PC-3 (cell line): ENCODE data around the gene NET1. TPM values are rescaled to one million over a fixed set of nuclear protein-coding genes. Genes with fewer than 3 reads are reported as not detected.

Source experiments
- ATAC-seq: fragments of 200-7000 bp; cut with Tn5 transposase; 2 replicates; pipeline ENCODE4 v1.9.1; 2020; ENCODE audit warnings: mild to moderate bottlenecking, moderate library complexity
- BruUV-seq: library from RNA; stranded (reverse); fragments of 400-500 nt; replicated peaks from 2 replicates; lab custom pipeline; 2021; lab: Mats Ljungman, UMichigan
- CTCF ChIA-PET: fragments of 300-600 bp; sonication (Branson Sonifier 250); formaldehyde crosslinking; loops from one replicate; lab custom pipeline; 2022; ENCODE audit warnings: antibody characterized with exemption; lab: Charles Lee
- POLR2A ChIA-PET: fragments of 300-600 bp; sonication (Branson Sonifier 250); formaldehyde crosslinking; loops from one replicate; lab custom pipeline; 2022; ENCODE audit warnings: antibody characterized with exemption; ENCODE audit not compliant: unreplicated experiment; lab: Charles Lee
- DNase-seq: peaks from one replicate; pipeline ENCODE4 v3.0.0-alpha.2; 2015
- H2AFZ ChIP-seq: fragments of 300-600 bp; sonication (generic); 2 replicates; pipeline ENCODE4 v1.6.0; 2016; ENCODE audit warnings: antibody characterized with exemption, low read length
- H3F3A ChIP-seq: fragments of 300-600 bp; sonication (generic); one replicate; pipeline ENCODE4 v1.6.0; 2017; ENCODE audit warnings: antibody characterized with exemption, low read length, control low read depth, mild to moderate bottlenecking; ENCODE audit not compliant: unreplicated experiment
- H3K27ac ChIP-seq: fragments of 300-600 bp; sonication (generic); 2 replicates; pipeline ENCODE4 v1.5.1; 2016; ENCODE audit warnings: mild to moderate bottlenecking, low read length
- H3K27me3 ChIP-seq: fragments of 300-600 bp; sonication (generic); 2 replicates; pipeline ENCODE4 v1.6.1; 2016; ENCODE audit warnings: low read length, mixed read lengths
- H3K36me3 ChIP-seq: fragments of 300-600 bp; sonication (generic); 2 replicates; pipeline ENCODE4 v1.6.1; 2016; ENCODE audit warnings: low read depth, mixed run types, low read length, mixed read lengths
- H3K4me1 ChIP-seq: fragments of 300-600 bp; sonication (generic); 2 replicates; pipeline ENCODE4 v1.5.1; 2016; ENCODE audit warnings: low read length; ENCODE audit not compliant: insufficient read depth
- H3K4me2 ChIP-seq: fragments of 300-600 bp; sonication (generic); 2 replicates; pipeline ENCODE4 v1.6.0; 2016; ENCODE audit warnings: low read length
- H3K4me3 ChIP-seq: fragments of 300-600 bp; sonication (generic); 2 replicates; pipeline ENCODE4 v1.5.1; 2016; ENCODE audit warnings: mild to moderate bottlenecking, low read length, mixed read lengths
- H3K79me2 ChIP-seq: fragments of 300-600 bp; sonication (generic); 2 replicates; pipeline ENCODE4 v1.6.1; 2017; ENCODE audit warnings: low read length, mixed read lengths
- H3K9ac ChIP-seq: fragments of 300-600 bp; sonication (generic); 2 replicates; pipeline ENCODE4 v1.6.0; 2016; ENCODE audit warnings: mild to moderate bottlenecking, low read length
- H3K9me2 ChIP-seq: fragments of 300-600 bp; sonication (generic); replicated peaks from 2 replicates; pipeline ENCODE4 v1.6.1; 2016; ENCODE audit warnings: mixed run types, low read length, mixed read lengths
- H3K9me3 ChIP-seq: fragments of 300-600 bp; sonication (generic); 2 replicates; pipeline ENCODE4 v1.6.1; 2016; ENCODE audit warnings: low read length, mixed read lengths
- H4K20me1 ChIP-seq: fragments of 300-600 bp; sonication (generic); 2 replicates; pipeline ENCODE4 v1.6.1; 2016; ENCODE audit warnings: low read length, mixed read lengths
- EZH2 ChIP-seq: fragments of 300-600 bp; sonication (generic); IDR thresholded peaks from one replicate; pipeline ENCODE4 v1.6.1; 2017; ENCODE audit warnings: antibody characterized with exemption, mild to moderate bottlenecking, low read length; ENCODE audit not compliant: unreplicated experiment
- EZH2phosphoT487 ChIP-seq: fragments of 300-600 bp; sonication (generic); IDR thresholded peaks from 2 replicates; pipeline ENCODE4 v1.6.1; 2018; ENCODE audit warnings: mild to moderate bottlenecking, antibody characterized with exemption, low read length, borderline replicate concordance
- intact Hi-C: fragments of 100-400 bp; cut with micrococcal nuclease; formaldehyde crosslinking; loops from 2 replicates; pipeline ENCODE4 v1.9.0; 2023
- total RNA-seq: library from RNA; depleted of rRNA; stranded (reverse); fragments of >200 nt; gene quantifications from 2 replicates; pipeline ENCODE4 v1.2.3, GENCODE V29; 2014
- TF ChIP-seq, protein P1 (sequence below): fragments of 300-600 bp; sonication (generic); conservative IDR thresholded peaks from 2 replicates; pipeline ENCODE4 v1.5.1; 2017; ENCODE audit warnings: antibody characterized with exemption, low read depth, mild to moderate bottlenecking, low read length

Gene NET1
- total RNA-seq, 1 experiment from 2014 or later = 88.2 TPM

DNA sequence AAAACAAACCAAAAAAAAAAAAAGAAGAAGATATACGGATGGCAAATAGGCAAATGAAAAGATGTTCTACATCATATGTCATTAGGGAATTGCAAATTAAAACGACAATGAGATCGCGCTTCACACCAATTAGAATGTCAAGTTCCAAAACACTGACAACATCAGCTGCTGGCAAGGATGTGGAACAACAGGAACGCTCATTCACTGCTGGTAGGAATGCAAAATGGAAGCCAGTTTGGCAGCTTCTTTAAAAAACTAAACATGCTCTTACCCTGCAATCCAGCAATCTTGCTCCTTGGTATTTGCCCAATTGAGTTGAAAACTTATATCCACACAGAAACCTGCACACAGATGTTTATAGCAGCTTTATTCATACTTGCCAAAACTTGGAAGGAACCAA, 52.2 kb downstream of the NET1 start:
- H3K9me2 ChIP-seq = no peaks in the 10 kb centered on the region
- no TSS peak for BruUV-seq
- no peaks in the 10 kb centered on the region for H3K27me3 ChIP-seq
- H4K20me1 ChIP-seq = no peaks in the 10 kb centered on the region
- peaks cover 5% of the 10 kb centered on the region for H3F3A ChIP-seq
- ATAC-seq (no peak), DNase-seq (no peak)
- H3K27ac ChIP-seq = no peak overlapping the region
- H3K4me2 ChIP-seq = no peak overlapping the region
- ChIA-PET CTCF (no interaction called here), POLR2A (no interaction called here)
- H2AFZ ChIP-seq = no peak overlapping the region
- H3K4me1 ChIP-seq = peaks cover 25% of the 10 kb centered on the region
- H3K36me3 ChIP-seq = peaks cover 2% of the 10 kb centered on the region; the same call in 1 of the 2 replicates
- intact Hi-C loops = no loop called here
- H3K9ac ChIP-seq = no peak overlapping the region
- H3K79me2 ChIP-seq = no peaks in the 10 kb centered on the region
- H3K4me3 ChIP-seq = no peak overlapping the region
- H3K9me3 ChIP-seq = no peaks in the 10 kb centered on the region
- TF ChIP-seq, protein P1, sequence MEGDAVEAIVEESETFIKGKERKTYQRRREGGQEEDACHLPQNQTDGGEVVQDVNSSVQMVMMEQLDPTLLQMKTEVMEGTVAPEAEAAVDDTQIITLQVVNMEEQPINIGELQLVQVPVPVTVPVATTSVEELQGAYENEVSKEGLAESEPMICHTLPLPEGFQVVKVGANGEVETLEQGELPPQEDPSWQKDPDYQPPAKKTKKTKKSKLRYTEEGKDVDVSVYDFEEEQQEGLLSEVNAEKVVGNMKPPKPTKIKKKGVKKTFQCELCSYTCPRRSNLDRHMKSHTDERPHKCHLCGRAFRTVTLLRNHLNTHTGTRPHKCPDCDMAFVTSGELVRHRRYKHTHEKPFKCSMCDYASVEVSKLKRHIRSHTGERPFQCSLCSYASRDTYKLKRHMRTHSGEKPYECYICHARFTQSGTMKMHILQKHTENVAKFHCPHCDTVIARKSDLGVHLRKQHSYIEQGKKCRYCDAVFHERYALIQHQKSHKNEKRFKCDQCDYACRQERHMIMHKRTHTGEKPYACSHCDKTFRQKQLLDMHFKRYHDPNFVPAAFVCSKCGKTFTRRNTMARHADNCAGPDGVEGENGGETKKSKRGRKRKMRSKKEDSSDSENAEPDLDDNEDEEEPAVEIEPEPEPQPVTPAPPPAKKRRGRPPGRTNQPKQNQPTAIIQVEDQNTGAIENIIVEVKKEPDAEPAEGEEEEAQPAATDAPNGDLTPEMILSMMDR = no peak

DNA sequence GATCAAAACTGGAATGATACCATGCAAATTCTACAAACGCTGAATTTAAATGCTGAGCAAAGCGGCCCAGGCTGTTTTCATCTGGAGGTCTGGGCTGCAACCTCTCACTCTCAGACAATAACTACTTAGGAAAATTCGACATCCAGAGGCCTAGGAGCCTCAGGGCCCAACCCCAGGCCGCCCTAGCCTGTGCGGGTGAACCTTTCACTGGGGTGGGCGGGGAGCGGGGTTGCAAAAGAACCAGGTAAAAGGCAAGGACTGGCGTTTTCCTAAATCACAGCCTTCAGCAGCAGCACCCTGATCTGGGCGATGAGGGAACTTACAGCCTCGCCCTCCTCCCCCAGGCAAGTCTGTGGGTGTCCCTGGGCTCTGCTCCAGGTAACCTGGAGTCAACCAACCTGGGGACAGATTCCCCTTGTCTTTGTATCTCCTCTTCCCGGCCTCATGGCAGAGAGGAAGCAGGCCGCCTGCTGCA, 53.7 kb downstream of the NET1 start:
- Histone ChIP-seq H3K4me3 (no peak overlapping the region), H4K20me1 (no peaks in the 10 kb centered on the region), H3K9me2 (no peaks in the 10 kb centered on the region), H3F3A (peaks cover under 1% of the 10 kb centered on the region), H3K79me2 (no peaks in the 10 kb centered on the region), H3K4me2 (peak overlapping the region; percentile 65), H3K27me3 (no peaks in the 10 kb centered on the region), H3K36me3 (no peaks in the 10 kb centered on the region), H3K9me3 (no peaks in the 10 kb centered on the region), H3K4me1 (peaks cover 25% of the 10 kb centered on the region), H3K27ac (peak overlapping the region; percentile 89), H3K9ac (peak overlapping the region; percentile 55), H2AFZ (0 out of 2 replicates have a peak overlapping the region, but pooled peaks have one; percentile 49)
- TSS peak; percentile 59 for BruUV-seq
- TF ChIP-seq EZH2phosphoT487 (no peak), EZH2 (no peak)
- TF ChIP-seq, protein P1 = no peak
- POLR2A ChIA-PET = no interaction called here
- intact Hi-C loops = loop anchor here (5.0 kb wide), 1 partner anchor 81 kb away; no protein-coding TSS in a partner anchor
- DNase-seq (no peak), ATAC-seq (peak; percentile 12)
- CTCF ChIA-PET = no interaction called here

DNA sequence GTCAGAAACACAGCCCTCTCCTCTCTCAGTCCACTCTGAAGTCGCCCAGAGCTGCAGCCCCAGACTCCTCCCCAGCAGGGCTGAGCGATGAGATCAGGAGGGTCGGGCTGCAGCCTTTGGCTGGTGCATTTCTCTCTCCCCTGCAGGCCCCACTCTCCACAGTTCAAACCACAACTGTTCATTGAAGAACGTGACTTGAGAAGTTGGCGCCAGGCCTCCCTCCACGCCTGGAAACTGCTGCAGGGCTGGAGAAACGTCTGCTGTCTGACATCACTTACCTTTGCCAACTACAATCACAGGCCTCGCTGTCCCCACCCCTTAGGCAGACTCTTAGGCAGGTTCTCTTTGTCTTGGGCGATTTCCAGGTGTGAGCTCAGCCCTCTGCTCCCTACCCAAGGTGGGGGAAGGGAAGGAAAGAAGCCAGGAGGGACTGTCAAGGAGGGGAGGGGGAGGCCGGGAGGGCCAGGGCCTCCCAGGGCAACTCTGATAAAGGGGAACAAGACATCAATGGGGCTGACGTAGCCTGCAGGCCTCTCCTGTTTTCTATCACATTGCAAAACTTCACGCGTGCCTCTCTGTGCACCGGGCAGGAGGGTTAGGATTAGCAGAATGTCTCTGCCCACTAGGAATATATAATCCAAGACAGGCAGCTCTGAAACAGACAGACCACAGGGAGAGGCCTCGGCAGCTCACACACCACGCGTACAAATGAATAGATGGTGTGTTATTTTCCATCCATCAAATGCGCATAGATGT, 54.3 kb downstream of the NET1 start:
- H3K9me2 ChIP-seq = no peaks in the 10 kb centered on the region
- ATAC-seq = peak; percentile 78
- H2AFZ ChIP-seq = 0 out of 2 replicates have a peak overlapping the region, but pooled peaks have one; percentile 49
- H3K27ac ChIP-seq = peak overlapping the region; percentile 89
- no TSS peak for BruUV-seq
- H3K27me3 ChIP-seq = no peaks in the 10 kb centered on the region
- ChIA-PET CTCF (no interaction called here), POLR2A (interaction anchor here (0.6 kb wide), 2 partner anchors 81 to 347 kb away, joined by 3 read pairs; partner anchors contain the start of gene GDI2)
- DNase-seq = peak; percentile 73
- intact Hi-C loops = loop anchor here (5.0 kb wide), 1 partner anchor 81 kb away; no protein-coding TSS in a partner anchor
- H3F3A ChIP-seq = no peaks in the 10 kb centered on the region
- H4K20me1 ChIP-seq = no peaks in the 10 kb centered on the region
- peak overlapping the region; percentile 55 for H3K9ac ChIP-seq
- no peak for TF ChIP-seq EZH2phosphoT487
- no peak for TF ChIP-seq EZH2
- TF ChIP-seq, protein P1 = no peak
- no peaks in the 10 kb centered on the region for H3K79me2 ChIP-seq
- H3K4me1 ChIP-seq = peaks cover 25% of the 10 kb centered on the region
- H3K4me3 ChIP-seq = no peak overlapping the region
- H3K9me3 ChIP-seq = no peaks in the 10 kb centered on the region
- peak overlapping the region; percentile 65 for H3K4me2 ChIP-seq
- H3K36me3 ChIP-seq = no peaks in the 10 kb centered on the region
